Parathyroid adenoma (tissue), 2 donors: ENCODE data around the gene NCOR2.

ENCODE experiments used
- H2AFZ ChIP-seq: fragments of 300-600 bp; sonication (generic); one replicate; pipeline ENCODE4 v1.7.0; 2017; ENCODE audit warnings: antibody characterized with exemption, mild to moderate bottlenecking
- H3K27ac ChIP-seq: fragments of 300-600 bp; sonication (generic); one replicate; pipeline ENCODE4 v1.7.0; 2017
- H3K27me3 ChIP-seq: fragments of 300-600 bp; sonication (generic); one replicate; pipeline ENCODE4 v1.7.0; 2017; ENCODE audit warnings: low read length; ENCODE audit not compliant: control insufficient read depth, insufficient read depth
- H3K36me3 ChIP-seq: fragments of 300-600 bp; sonication (generic); one replicate; pipeline ENCODE4 v1.7.0; 2017; ENCODE audit warnings: low read length; ENCODE audit not compliant: control insufficient read depth, insufficient read depth
- H3K4me1 ChIP-seq: fragments of 300-600 bp; sonication (generic); one replicate; pipeline ENCODE4 v1.7.0; 2017; ENCODE audit warnings: control low read depth
- H3K4me2 ChIP-seq: fragments of 300-600 bp; sonication (generic); one replicate; pipeline ENCODE4 v1.7.0; 2017; ENCODE audit warnings: low read length
- H3K4me3 ChIP-seq: fragments of 300-600 bp; sonication (generic); one replicate; pipeline ENCODE4 v1.7.0; 2017; ENCODE audit warnings: low read depth, low read length
- H3K79me2 ChIP-seq: fragments of 300-600 bp; sonication (generic); one replicate; pipeline ENCODE4 v1.7.0; 2017; ENCODE audit warnings: control low read depth
- H3K9ac ChIP-seq: fragments of 300-600 bp; sonication (generic); one replicate; pipeline ENCODE4 v1.7.0; 2017; ENCODE audit warnings: mild to moderate bottlenecking
- H3K9me3 ChIP-seq: fragments of 300-600 bp; sonication (generic); one replicate; pipeline ENCODE4 v1.7.0; 2017; ENCODE audit warnings: low read length; ENCODE audit not compliant: control insufficient read depth
- CTCF ChIP-seq: fragments of 300-600 bp; sonication (generic); IDR thresholded peaks from one replicate; pipeline ENCODE4 v1.7.0; 2017; ENCODE audit warnings: antibody characterized with exemption, mild to moderate bottlenecking
- donor health status: primary hyperparathyroidism.

NCOR2 gene

GRCh38 chr12:124562018-124562795 is 5.2 kb downstream of the NCOR2 start:
- no peaks in the 10 kb centered on the region for H3K4me1 ChIP-seq
- no peaks in the 10 kb centered on the region for H3K9me3 ChIP-seq
- no peak overlapping the region for H3K4me2 ChIP-seq
- no peaks in the 10 kb centered on the region for H3K36me3 ChIP-seq
- no peak overlapping the region for H3K27ac ChIP-seq
- H3K79me2 ChIP-seq: peaks cover 86% of the 10 kb centered on the region
- no peak overlapping the region for H3K4me3 ChIP-seq
- H3K27me3 ChIP-seq: no peaks in the 10 kb centered on the region
- no peak overlapping the region for H2AFZ ChIP-seq
- TF ChIP-seq CTCF: no peak
- no peak overlapping the region for H3K9ac ChIP-seq

- Histone ChIP-seq H2AFZ (no peak overlapping the region), H3K9me3 (no peaks in the 10 kb centered on the region), H3K9ac (no peak overlapping the region), H3K4me3 (no peak overlapping the region), H3K4me1 (no peaks in the 10 kb centered on the region), H3K36me3 (no peaks in the 10 kb centered on the region), H3K27me3 (no peaks in the 10 kb centered on the region), H3K4me2 (no peak overlapping the region), H3K27ac (no peak overlapping the region), H3K79me2 (peaks cover 91% of the 10 kb centered on the region)
- TF ChIP-seq CTCF: no peak
Measured at GRCh38 chr12:124561231-124561630, 6.2 kb downstream of the NCOR2 start.

- H3K4me2 ChIP-seq: no peak overlapping the region
- no peaks in the 10 kb centered on the region for H3K27me3 ChIP-seq
- no peaks in the 10 kb centered on the region for H3K4me1 ChIP-seq
- H3K36me3 ChIP-seq: no peaks in the 10 kb centered on the region
- peaks cover 91% of the 10 kb centered on the region for H3K79me2 ChIP-seq
- H2AFZ ChIP-seq: no peak overlapping the region
- TF ChIP-seq CTCF: no peak
- H3K9me3 ChIP-seq: no peaks in the 10 kb centered on the region
- no peak overlapping the region for H3K27ac ChIP-seq
- H3K4me3 ChIP-seq: no peak overlapping the region
- H3K9ac ChIP-seq: no peak overlapping the region
Measured at GRCh38 chr12:124560146-124560890, 7.1 kb downstream of the NCOR2 start.

GRCh38 chr12:124559182-124560017 is 8.0 kb downstream of the NCOR2 start:
- Histone ChIP-seq H2AFZ (no peak overlapping the region), H3K27ac (no peak overlapping the region), H3K79me2 (peaks cover 96% of the 10 kb centered on the region), H3K27me3 (no peaks in the 10 kb centered on the region), H3K4me1 (peaks cover 5% of the 10 kb centered on the region), H3K4me2 (no peak overlapping the region), H3K9me3 (no peaks in the 10 kb centered on the region), H3K36me3 (no peaks in the 10 kb centered on the region), H3K4me3 (no peak overlapping the region), H3K9ac (no peak overlapping the region)
- TF ChIP-seq CTCF: no peak
